KOPT-K1 (cell line): ENCODE results near the gene GLI2.

ENCODE experiments used
- H3K27ac ChIP-seq: fragments of 200-600 bp; sonication (generic); 2 replicates; pipeline ENCODE4 v1.5.1; 2016; ENCODE audit warnings: antibody characterized with exemption, mild to moderate bottlenecking, low read depth, low read length; ENCODE audit not compliant: poor library complexity, severe bottlenecking
- H3K36me3 ChIP-seq: fragments of 200-600 bp; sonication (generic); 2 replicates; pipeline ENCODE4 v1.5.1; 2017; ENCODE audit warnings: antibody characterized with exemption, mild to moderate bottlenecking, low read length, moderate library complexity; ENCODE audit not compliant: insufficient read depth
- H3K9me3 ChIP-seq: fragments of 200-600 bp; sonication (generic); 2 replicates; pipeline ENCODE4 v1.5.1; 2017; ENCODE audit warnings: antibody characterized with exemption, low read length, mild to moderate bottlenecking; ENCODE audit not compliant: insufficient read depth, poor library complexity, severe bottlenecking

The GLI2 gene

DNA sequence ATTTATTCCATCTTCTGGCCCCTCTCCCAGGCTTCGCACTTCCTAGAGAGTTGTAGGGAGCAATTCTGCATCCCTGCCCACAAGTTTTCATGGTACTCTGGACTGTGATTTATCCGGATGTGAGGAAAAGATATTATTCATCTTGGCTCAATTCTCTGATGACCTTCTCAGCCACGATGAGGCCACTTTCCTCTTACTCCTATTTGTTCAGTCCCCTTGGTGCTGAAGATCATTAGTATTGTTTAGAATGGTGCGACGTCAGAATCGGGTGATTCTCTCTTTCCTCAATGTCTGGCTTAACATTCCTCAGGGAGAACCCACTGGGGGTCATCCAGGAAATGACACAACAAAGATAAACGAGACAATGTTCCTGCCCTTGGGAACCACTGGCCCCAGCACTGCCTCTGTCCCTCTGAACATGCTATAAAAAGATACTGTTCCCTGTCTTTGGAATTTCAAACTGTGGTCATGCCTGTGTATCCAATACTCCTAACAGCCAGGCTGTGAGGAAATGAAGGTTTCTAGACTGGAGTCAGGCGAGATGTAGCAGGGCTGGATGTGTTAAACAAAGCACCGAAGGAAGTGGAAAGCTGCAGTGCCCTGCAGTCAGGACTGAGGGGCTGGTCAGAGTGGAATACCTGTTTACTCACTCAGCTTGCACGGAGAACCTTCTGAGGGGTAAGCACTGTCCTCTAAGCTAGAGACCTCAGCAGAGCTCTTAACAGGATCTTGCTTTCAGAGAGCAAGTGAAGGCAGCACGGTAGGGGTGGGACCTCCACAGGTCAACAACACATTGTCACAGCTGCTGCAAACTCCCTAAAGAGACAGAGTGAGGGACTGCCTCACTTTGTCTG, 12.9 kb upstream of the GLI2 start:
- Histone ChIP-seq H3K9me3 (peaks cover 12% of the 10 kb centered on the region), H3K36me3 (no peaks in the 10 kb centered on the region), H3K27ac (no peak overlapping the region)

DNA sequence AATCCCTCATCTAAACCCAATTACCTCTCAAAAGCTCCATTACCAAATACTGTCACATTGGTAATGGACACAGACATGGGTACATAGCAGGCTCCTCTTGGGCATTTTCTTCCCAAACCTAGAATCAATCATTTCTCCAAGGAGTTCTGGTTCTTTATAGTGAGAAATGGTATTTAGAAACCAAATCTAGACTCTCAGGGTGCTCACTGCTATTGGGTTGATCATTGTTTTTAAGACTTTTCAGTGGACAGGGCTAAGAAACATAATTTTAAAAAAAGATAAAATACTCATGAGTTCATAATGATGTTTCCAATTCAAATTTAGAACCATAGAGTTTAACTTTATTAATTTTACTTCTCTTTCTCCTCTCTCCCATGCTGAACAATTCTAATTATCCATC, 9.4 kb upstream of the GLI2 start:
- Histone ChIP-seq H3K36me3 (no peaks in the 10 kb centered on the region), H3K9me3 (peaks cover 12% of the 10 kb centered on the region), H3K27ac (no peak overlapping the region)

DNA sequence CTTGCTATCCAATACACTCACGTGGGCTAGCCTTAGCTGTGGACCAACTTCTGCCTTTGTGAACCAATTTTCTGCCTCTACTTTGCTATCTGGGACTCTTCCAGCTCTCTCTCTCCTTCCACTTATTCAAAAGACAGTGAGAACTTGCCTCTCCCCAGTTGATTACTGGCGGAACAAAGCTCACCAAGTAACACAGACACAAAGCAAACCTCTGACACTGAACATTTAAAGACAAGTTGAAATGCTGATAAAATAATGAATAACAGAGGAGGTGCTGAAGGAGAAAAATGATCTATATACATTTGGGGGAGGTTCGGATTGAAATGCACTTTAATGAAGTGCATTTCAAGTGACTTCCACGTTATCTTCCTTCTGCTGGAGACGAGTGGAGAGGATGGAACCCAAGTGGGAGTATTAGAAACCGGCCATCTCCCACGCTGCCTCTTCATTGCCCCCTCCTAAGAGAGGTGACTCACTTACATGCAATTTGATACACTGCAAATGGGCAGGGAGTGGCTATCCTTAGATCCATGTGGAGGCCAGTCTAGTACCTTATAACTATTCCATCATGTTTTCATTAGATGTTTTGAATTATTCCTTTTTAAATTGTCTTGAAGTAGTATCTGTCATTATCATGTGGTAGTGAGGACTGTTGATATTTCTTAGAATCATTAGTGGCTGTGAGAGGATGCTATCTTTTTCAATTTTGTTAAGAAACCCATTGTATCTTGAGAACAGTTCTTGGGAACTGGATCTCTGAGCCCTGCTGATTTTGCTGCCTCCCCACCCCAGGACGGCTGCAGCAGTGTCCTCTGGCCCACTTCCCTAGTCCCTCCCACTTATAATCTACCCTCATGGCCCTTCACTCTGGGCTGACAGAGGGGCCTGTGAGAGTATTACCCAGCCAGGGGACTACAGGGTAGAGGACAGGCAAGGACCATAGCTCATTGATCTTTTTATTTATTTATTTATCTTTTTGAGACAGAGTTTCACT, 6.0 kb upstream of the GLI2 start:
- Histone ChIP-seq H3K27ac (no peak overlapping the region), H3K36me3 (no peaks in the 10 kb centered on the region), H3K9me3 (peaks cover 12% of the 10 kb centered on the region)

DNA sequence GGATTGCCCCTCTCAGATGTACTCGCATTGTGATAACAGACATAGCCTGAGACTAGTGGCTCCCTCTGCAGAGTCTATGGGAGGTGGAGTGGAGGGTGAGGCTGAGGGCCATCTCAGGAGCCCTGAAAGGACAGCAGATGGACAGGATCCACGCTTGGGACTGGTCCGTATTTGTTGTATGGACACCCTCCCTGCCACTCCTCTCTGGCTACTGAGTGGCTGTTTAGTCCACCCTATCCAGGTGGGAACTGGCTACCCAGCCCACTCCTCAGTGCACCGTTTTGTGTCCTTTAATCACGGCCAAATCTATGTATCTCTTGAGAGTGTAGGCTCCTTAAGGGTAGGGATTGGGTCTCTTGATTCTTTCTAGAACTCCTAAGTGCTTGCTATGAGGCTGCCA, 4.5 kb upstream of the GLI2 start:
- no peak overlapping the region for H3K27ac ChIP-seq

DNA sequence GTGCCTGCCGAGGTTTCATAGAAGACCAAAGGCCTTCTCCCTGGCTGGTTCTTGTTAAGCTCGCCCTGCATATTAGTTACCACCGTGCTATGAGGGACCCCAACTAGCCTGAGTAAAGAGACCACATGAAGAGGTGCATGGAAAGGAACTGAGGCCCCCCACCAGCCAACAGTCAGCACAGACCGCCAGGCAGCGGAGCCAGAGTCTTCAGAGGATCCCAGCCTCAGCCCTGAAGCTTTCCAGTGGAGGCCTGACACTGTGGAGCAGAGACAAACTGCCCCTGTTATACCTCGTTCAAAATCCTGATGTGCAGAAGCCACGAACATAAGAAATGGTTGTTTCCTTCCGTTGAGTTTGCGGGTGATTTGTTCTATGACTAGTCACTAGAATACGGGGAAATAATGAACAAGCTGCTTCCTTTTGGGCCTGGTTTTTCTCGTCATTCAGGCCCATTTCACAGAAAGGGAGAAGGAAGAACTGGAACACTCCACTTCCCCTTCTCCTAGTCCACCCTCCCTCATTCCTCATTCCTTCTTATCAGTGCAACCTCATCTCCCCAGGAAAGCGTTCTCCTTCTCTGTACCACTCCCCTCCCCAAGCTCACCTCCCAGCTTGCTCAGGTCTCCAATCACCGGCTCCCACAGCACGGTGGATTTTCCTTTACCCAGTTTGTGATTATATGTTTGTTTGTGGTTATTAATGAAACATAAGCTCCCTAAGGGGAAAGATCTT, 3.0 kb upstream of the GLI2 start:
- H3K9me3 ChIP-seq = no peaks in the 10 kb centered on the region
- H3K27ac ChIP-seq = no peak overlapping the region
- no peaks in the 10 kb centered on the region for H3K36me3 ChIP-seq

More for the DNA sequence above, 4.5 kb upstream of the GLI2 start:
- Histone ChIP-seq H3K9me3 (peaks cover 5% of the 10 kb centered on the region), H3K36me3 (no peaks in the 10 kb centered on the region)

DNA sequence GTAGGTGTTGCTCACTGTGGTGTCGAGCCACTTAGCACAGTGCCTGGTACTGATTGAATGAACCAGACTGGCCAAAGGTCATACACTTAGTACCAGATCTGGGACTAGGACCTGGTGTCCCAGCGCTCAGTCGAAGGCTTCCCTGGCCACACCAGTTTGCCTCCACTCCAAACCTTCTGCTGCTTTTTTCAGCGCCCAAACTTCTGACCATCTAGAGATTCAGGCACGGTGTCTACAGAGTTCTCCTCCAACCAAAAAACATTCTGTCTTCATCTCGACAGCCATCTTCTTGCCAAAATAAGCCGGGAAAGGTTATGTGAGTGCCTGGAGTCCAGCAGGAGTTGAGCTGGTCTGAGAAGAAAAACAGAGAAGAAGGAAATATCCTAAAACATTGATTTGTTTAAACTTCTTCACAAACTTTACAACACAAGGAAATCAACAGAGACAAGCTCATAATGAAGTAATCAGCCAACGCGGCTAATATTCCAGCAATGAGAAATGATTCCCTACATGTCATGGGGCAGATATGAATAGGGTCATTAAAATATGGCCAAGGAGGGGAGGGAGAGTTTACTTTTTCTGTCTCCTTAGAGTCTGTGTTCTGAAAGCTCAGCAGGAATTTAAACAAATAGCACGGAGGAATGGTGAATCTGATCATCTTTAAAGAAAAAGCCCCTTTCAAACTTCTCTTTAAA, 2.3 kb upstream of the GLI2 start:
- Histone ChIP-seq H3K27ac (no peak overlapping the region), H3K36me3 (no peaks in the 10 kb centered on the region), H3K9me3 (no peaks in the 10 kb centered on the region)

DNA sequence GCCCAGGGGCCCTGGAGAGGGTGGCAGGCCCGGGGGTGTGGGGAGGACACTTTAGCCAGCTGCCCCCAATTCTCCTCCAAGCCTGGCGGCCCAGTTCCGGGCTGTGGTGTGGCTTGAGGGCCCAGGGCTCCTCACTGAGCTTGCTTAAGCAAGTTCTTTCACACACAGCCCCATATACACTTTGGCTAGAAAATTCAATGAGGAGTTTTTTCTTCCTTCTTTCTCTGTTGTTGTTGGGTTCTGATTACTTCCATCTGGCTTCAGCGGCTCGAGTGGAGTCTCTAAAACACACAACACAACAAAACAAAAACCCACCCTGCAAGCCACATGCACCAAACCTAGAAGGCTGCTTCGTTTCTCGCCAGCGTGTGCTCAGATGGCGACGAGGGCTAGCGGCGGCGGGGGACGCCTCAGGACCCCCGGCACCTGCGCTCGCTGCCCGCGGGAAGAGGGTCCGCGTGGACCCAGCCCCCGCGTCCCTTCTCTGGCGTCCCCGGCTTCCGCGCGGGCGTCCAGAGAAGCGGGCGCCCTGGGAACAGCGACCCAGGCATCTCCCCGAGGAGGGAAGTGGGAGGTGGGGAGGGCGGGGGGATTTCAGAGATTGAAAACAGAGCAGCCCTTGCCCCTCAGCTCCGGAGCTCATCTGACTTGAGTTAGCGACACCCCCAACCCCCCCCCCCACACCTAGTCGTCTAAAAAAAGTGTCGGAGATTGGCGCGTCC, 577 bp upstream of the GLI2 start:
- Histone ChIP-seq H3K36me3 (no peaks in the 10 kb centered on the region), H3K27ac (no peak overlapping the region), H3K9me3 (no peaks in the 10 kb centered on the region)

DNA sequence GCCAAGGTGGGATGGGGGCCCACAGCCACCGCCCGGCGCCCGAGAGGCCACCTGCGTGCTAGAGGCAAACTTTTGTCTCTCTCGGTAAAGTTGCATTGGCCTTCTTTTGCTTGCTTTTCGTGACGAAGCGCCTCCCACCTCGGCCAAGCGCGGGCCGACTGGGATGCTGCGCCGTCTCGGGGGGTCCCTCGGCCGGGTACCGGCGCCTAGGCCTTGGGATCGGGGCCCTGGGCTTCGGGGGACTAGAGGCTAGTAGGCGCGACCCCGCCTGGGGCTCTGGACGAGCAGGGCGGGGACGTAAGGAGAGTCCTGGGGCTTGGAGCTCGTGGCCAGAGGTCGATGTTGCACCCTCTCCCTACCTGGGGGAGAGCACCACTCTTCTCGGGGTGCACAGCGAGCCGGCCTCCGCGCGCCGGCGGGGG, 545 bp downstream of the GLI2 start:
- Histone ChIP-seq H3K36me3 (no peaks in the 10 kb centered on the region), H3K27ac (no peak overlapping the region), H3K9me3 (no peaks in the 10 kb centered on the region)

DNA sequence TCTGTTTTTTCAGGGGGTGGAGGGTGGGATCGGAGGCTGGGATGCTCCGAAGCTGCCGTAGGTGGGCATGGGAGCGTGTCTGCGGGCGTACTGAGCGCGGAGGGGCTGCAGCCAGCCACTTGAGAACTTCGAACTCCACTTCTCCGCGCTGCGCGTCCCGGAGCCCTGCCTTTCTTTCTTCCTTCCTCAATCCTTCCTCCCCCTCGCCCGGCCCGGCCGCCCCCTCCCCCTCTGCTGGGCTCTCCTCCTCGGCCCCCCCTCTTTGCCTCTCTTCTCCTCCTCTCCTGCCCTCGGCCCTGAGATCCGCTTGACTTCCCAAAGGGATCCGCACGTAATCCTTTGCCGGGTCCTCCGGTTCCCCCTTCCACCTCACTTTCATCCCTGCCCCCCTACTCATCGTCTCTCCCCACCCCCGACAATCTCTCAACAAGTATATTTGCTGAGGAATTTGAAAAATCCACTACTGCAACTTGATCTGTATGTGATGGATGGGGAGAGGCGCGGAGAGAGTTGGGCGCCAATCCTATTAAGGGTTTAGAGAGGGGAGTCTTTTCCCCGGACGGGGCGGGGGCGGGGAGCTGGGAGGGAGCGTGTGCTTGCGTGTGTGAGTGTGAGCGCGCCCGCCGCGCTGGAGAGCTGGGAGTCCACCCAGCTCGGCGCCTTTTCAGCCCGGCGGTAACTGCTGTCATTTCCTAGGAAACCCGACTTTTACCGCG, 1.1 kb downstream of the GLI2 start:
- no peak overlapping the region for H3K27ac ChIP-seq
- H3K36me3 ChIP-seq = no peaks in the 10 kb centered on the region
- H3K9me3 ChIP-seq = no peaks in the 10 kb centered on the region

DNA sequence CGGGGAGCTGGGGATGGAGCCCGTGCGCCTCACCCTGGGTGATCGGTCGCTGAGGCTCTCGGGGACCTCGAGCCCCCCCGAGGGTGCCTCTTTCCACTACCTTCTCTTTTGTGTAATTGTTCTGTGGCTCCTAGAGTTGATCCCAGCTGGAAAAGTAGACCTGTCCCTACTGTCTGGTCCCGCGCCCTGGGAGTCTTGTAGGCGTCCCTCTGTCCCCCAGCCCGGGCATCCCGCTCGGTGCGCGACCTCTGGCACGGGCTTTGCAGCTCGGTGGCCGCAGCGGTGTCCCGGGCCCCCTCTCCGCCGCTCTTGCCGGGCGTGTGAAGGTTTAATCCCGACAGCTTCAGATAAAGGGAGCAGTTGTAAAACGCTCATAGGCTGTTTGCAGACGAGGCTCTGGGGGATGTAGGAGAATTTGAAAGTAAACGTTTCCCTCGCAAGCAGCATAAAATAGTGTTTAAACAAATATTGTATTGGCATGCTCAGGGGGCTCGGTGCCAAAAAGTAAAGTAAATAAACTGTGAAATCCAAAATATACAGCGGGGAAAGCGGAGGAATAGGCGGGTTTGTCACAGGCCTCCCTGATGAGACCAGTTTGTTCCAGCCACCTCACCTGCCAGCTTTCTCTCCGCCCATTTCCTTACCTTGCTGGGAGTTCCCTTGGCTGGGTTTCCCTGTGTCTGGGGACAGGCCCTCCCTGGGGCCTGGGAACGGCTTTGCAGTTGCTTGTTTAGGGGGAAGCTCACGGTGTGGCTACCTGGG, 1.9 kb downstream of the GLI2 start:
- Histone ChIP-seq H3K36me3 (no peaks in the 10 kb centered on the region), H3K9me3 (no peaks in the 10 kb centered on the region), H3K27ac (no peak overlapping the region)

DNA sequence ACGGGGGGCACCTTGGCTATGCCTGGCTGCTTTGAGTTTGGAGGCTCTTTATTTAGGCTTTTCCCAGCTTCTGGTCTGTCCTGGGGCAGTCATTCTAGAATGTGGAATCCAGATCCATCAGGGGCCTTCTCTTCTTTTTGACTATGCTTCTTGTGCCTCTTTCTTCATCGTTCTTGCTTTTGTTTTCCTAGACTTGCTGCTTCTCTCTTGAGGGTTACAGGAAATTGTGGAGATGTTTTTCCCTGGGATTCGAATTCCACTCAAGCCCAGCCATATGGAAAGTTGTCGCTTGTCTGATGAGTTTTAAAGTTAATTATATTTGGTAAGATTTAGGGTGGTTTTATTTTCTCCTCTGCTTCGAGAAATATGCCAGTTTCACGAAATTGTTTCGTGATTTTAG, 2.4 kb downstream of the GLI2 start:
- no peaks in the 10 kb centered on the region for H3K9me3 ChIP-seq
- no peak overlapping the region for H3K27ac ChIP-seq
- no peaks in the 10 kb centered on the region for H3K36me3 ChIP-seq

DNA sequence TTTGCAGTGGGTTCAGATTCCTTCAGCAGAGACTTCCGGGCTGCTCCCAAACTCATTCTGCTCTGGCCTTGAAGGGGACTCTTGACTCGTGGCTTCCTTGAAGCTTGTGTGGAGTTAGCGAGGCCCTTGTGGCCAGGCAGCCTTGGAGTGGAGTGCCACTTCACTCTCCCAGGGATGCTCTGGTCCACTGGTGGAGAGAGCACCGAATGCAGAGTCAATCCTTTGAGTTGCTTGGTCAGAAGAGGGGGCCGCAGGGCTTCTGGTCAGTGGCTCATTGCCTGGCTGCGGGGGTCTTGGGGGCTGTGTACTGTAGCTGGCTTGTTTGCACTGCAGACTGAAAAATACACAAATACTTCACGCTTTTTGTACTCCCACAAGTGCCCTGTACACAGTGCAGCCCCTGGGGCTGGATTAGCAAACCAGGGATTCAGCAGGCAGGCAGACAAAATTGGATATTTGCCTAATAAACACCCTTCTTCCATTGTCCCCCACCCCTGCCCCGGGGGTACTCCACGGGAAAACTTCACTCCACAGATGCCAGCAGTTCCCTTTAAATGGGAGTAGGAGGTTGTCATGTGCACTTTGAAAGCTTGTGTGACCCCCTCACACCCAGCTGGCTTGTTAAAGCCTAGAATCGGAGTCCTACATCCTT, 3.2 kb downstream of the GLI2 start:
- Histone ChIP-seq H3K27ac (no peak overlapping the region), H3K9me3 (no peaks in the 10 kb centered on the region), H3K36me3 (no peaks in the 10 kb centered on the region)
